ENCODE data around the gene NTNG1. TPM values are rescaled to one million over a fixed set of nuclear protein-coding genes. Genes with fewer than 3 reads are reported as not detected.

NTNG1 gene
- total and polyA plus RNA-seq, 2 of the 13 experiments (the other 11 are each of a cell fraction or from before 2014, with no cell fraction given), result not detected

GRCh38 chr1:107228704-107229371, 88.0 kb downstream of the NTNG1 start:
- CTCF ChIA-PET (ENCODE audit: low intra/inter-chr PET ratio, low total read pairs), result no interaction called here
- 4% methylated on average over 3 of the region's 4 CpGs for WGBS (ENCODE audit: low lambda C conversion rate)

More at GRCh38 chr1:107228704-107229371, 88.0 kb downstream of the NTNG1 start:
- H3K36me3 ChIP-seq (replicated peaks in 1 of 2; ENCODE audit: control insufficient read depth in 1 of 2, insufficient read depth in 2 of 2, low read length in 2 of 2), result no peaks in the 10 kb centered on the region
- no peak overlapping the region for H3K27ac ChIP-seq (ENCODE audit: extremely low read length, insufficient read depth, low read length)
- no peaks in the 10 kb centered on the region for H3K4me1 ChIP-seq (ENCODE audit: insufficient read depth, low read length)
- H4K20me1 ChIP-seq (ENCODE audit: insufficient read depth, low read length), result no peaks in the 10 kb centered on the region
- no TSS peak for BruUV-seq (replicated peaks)
- H3K9ac ChIP-seq (ENCODE audit: insufficient read depth, low read depth, low read length), result no peak overlapping the region
- no peak for ATAC-seq
- H3K9me3 ChIP-seq (ENCODE audit: low read length), result no peaks in the 10 kb centered on the region
- TF ChIP-seq ZNF512B (CRISPR knock-in tag; IDR thresholded peaks at IDR 0.05; ENCODE audit: borderline replicate concordance), result no peak
- POLR2A ChIA-PET, result no interaction called here
- intact Hi-C loops (cut with micrococcal nuclease; ENCODE audit: unreplicated experiment) (no loop called here), in situ Hi-C loops (cut with HindIII; ENCODE audit: extremely low pct_ligation_motif_present, low pct_unique_long_range_greater_than_20kb) (no loop called here)
- no peak overlapping the region for H3K4me2 ChIP-seq (ENCODE audit: low read depth, low read length)
- H3K27me3 ChIP-seq (ENCODE audit: control insufficient read depth in 1 of 2, insufficient read depth in 2 of 2, low read length in 2 of 2), result no peaks in the 10 kb centered on the region
- H3K4me3 ChIP-seq (replicated peaks in 1 of 3; ENCODE audit: insufficient read depth in 1 of 3, low read depth in 2 of 3, low read length in 3 of 3), result no peak overlapping the region
- no peak for DNase-seq (ENCODE audit: low spot score)
- no peaks in the 10 kb centered on the region for H3K79me2 ChIP-seq (ENCODE audit: insufficient read depth, low read length)
- H2AFZ ChIP-seq (ENCODE audit: low read length), result no peak overlapping the region
- no peak for FAIRE-seq
